ENCODE data around the gene ZSWIM4.

ZSWIM4 gene

GRCh38 chr19:13799669-13800068 is 4.4 kb downstream of the ZSWIM4 start:
- Histone ChIP-seq H3K27ac (no peak overlapping the region), H3K4me3 (no peak overlapping the region)
- no peak for DNase-seq (ENCODE audit: low spot score)
- TF ChIP-seq CTCF (IDR thresholded peaks at IDR 0.05): no peak

GRCh38 chr19:13803038-13803437 is 7.8 kb downstream of the ZSWIM4 start:
- H3K27ac ChIP-seq: no peak overlapping the region

DNA sequence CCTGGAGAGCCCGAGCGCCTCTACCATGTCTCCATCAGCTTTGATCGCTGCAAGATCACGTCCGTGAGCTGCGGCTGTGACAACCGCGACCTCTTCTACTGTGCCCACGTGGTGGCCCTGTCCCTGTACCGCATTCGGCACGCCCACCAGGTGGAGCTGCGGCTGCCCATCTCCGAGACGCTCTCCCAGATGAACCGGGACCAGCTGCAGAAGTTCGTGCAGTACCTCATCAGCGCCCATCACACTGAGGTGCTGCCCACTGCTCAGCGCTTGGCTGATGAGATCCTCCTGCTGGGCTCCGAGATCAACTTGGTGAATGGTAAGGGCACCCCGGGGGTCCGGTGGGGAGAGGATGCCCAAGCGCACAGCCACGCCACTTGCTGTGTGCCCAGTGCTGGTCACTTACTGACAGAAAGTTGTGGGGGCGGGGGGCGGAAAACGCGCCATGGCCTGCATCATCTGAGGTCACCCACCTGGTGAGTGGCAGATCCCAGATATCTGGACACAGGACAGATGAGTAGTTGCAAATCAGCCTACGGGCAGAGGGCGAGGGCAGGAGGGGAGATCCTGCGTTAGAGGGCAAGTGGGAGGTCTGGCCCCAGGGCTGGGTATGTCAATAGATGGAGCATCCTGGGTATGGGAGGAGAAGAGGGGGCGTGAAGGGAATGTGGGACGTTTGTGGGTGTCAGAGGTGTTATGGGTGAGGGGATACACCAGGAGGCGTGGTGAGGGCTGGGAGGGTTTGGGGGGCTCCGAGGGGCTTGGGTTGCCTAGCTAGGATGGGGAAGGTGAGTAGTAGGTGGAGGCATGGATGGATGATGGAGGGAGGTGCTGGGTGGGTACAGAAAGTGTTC is 9.8 kb downstream of the ZSWIM4 start:
- TF ChIP-seq CTCF (IDR thresholded peaks at IDR 0.05): no peak
- Histone ChIP-seq H3K27ac (no peak overlapping the region), H3K4me3 (no peak overlapping the region)
- no peak for DNase-seq (ENCODE audit: low spot score)

More at GRCh38 chr19:13803038-13803437, 7.8 kb downstream of the ZSWIM4 start:
- DNase-seq (ENCODE audit: low spot score): no peak
- no peak for TF ChIP-seq CTCF (IDR thresholded peaks at IDR 0.05)
- H3K4me3 ChIP-seq: no peak overlapping the region

GRCh38 chr19:13806728-13807127 is 11.5 kb downstream of the ZSWIM4 start:
- no peak for TF ChIP-seq CTCF (IDR thresholded peaks at IDR 0.05)

GRCh38 chr19:13807421-13808021 is 12.3 kb downstream of the ZSWIM4 start:
- DNase-seq (ENCODE audit: low spot score): no peak
- Histone ChIP-seq H3K4me3 (no peak overlapping the region), H3K27ac (no peak overlapping the region)
- no peak for TF ChIP-seq CTCF (IDR thresholded peaks at IDR 0.05)

More at GRCh38 chr19:13806728-13807127, 11.5 kb downstream of the ZSWIM4 start:
- Histone ChIP-seq H3K4me3 (no peak overlapping the region), H3K27ac (no peak overlapping the region)
- DNase-seq (ENCODE audit: low spot score): no peak

- Histone ChIP-seq H3K4me3 (no peak overlapping the region), H3K27ac (no peak overlapping the region)
- TF ChIP-seq CTCF (IDR thresholded peaks at IDR 0.05): no peak
- DNase-seq (ENCODE audit: low spot score): no peak
Measured at GRCh38 chr19:13808856-13809255, 13.6 kb downstream of the ZSWIM4 start.

- no peak overlapping the region for H3K4me3 ChIP-seq
- no peak for DNase-seq (ENCODE audit: low spot score)
- TF ChIP-seq CTCF (IDR thresholded peaks at IDR 0.05): no peak
- H3K27ac ChIP-seq: no peak overlapping the region
Measured at GRCh38 chr19:13812544-13812943, 17.3 kb downstream of the ZSWIM4 start.

All from coronary artery (tissue), 2 donors.